Renal cortical epithelial cell (primary cell): ENCODE measurements around the gene RAET1E. TPM values are rescaled to one million over a fixed set of nuclear protein-coding genes. Genes with fewer than 3 reads are reported as not detected.
"Not testable (repeated sequence)": the region's sequence is repeated elsewhere in the genome, so short reads cannot be mapped to it uniquely, and the experiment has no call there.

Source experiments
- DNase-seq: peaks from one replicate; pipeline ENCODE4 v3.0.0-alpha.2; 2011; ENCODE audit warnings: low read depth
- total RNA-seq: library from RNA; depleted of rRNA; stranded (reverse); fragments of >200 nt; gene quantifications from 2 replicates; pipeline ENCODE4 v1.2.3, GENCODE V29; 2014

The RAET1E gene
- total RNA-seq, 1 donor from 2014 or later = not detected

DNA sequence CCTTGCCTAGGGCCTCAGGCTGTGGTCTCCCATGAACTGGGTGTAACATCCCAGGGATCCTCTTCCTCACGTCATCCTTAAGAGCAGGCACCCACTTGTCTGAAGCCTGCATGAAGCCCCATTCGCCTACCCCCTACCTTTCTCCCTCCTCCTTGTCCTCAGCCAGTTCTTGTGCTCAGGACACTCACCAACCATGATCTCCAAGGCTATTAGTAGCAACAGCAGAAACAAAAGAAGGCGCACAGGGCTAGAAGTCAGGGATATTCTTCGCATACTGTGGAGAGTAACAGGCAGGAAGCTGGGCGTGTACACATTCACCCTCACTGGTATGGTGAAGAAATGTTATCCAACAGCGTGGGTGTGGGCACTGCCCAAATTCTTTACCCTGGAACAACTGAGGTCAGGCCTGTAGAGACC lies 7.3 kb downstream of the RAET1E start:
- no peak for DNase-seq

DNA sequence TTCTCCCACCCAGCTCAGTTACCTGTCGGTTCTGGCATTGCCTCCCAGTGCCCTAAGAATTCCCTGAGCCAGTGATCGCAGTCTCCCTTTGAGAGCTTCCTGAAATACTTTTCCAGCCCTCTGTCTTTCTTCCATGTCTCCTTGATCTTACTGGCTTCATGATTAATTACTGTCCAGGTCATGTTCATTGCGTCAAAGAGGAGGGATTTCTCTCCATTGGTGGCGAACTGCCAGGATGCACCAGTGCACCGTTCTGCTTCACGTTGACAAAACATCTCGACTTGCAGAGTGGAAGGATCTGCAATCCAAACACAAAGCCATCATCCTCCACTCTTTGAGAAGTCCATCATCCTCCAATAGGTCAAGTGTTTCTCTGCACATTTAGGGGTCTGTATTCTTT lies 8.6 kb downstream of the RAET1E start:
- no peak for DNase-seq

DNA sequence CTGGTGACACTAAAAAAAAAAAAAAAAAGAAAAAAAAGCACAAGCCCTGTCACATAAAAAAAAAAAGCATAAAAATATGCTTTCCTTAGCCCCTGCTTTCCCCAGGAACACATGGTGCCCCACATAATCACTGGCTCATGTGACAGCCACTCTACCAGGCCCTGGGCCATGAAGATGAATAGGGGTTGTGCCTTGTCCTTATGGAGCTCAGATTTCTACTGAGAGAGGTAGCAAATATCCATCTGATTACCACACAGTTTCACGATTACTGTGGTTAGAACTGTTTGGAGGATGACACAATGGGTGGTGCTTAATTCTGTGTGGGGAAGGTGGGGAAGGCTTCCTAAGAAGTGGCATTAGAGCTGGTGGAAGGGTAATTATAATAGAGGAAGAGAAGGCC lies 9.3 kb downstream of the RAET1E start:
- no peak for DNase-seq

DNA sequence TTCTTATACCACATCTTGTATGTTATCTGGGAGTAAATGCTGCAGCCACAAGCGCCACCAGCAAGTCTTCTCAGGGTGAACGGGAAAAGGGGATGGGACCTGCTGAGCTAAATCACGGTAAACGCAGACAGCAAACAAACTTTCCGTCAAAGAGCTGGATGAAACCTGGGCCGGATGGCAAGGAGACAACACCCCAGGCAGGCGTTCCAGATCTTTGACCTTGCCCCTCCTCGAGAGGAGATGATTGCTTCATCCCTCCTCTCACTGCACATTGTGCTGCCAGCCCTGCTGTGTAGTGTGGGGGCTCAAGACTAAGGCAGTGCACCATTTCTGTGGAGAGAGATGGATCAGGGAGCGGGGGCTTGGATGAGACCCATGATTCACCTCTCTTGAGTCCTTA lies 9.8 kb downstream of the RAET1E start:
- DNase-seq = no peak

DNA sequence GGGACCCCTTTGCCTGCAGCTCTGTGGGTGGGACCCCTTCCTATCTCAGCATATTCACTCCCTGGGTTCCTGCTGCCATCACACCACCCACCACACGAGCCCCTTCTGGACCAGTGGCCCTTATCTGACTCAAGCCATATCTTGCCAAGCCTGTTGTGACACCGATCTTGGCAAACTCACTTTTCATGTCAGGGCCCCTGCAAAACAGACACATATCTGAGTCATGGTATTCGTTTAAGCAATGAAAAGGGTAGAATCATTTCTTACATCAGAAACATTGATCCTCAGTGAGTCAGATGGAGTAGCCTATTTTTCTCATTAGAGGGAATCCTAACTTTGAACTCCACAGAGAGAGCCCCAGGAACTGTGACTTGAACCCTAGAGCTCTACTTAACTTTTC lies 10.6 kb downstream of the RAET1E start:
- DNase-seq = no peak

DNA sequence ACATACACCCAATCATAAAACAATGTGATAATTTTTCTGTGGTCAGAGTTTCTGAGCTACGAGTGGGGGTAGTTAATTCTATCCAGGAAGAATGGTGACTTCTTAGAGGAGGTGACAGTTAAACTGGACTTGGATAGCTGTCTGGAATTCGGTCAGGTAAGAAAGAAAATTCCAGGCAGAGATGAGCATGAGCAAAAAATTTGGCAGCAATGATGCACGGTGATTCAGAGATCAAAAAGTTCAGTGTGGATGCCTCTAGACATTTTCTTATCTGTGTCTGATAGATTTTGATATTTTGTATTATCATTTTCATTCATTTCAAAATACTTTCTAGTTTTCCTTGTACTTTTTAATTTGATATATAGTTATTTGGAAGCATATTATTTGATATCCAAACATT lies 12.0 kb downstream of the RAET1E start:
- no peak for DNase-seq

DNA sequence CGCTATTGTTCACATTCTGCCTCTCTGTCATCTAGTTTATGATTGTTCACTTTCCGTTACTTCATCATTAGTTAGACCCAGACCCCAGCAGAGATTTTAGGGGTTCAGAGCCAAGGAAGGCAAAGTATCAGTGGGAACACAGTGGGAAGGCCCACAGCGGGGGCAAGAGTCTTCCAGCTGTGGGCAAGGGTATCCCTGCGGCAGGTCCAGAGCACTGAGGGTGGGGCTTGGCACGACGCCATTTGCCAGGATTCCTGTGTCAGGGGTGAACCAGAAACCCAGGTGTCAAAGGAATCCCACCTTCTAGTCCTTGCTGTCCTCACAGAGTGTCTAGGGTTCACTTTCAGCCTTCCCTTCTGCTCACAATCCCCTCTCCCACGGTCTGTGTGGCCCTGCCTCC lies 13.3 kb downstream of the RAET1E start:
- DNase-seq = no peak

DNA sequence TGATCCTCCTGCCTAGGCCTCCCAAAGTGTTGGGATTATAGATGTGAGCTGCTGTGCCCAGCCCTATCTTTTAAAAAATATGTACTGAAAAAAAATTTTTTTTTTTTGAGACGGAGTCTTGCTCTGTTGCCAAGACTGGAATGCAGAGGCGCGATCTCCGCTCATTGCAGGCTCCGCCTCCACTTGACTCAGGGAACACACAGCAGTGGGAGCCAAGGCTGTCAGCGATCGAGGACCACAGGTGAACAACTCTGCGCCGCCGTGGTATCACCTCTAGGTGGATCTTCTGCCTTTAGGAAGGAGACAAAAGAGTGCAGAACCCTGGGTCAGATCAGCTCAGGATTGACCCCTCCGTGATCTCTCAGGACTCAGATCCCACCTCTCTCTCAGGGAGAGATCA lies 13.7 kb downstream of the RAET1E start:
- DNase-seq = no peak

DNA sequence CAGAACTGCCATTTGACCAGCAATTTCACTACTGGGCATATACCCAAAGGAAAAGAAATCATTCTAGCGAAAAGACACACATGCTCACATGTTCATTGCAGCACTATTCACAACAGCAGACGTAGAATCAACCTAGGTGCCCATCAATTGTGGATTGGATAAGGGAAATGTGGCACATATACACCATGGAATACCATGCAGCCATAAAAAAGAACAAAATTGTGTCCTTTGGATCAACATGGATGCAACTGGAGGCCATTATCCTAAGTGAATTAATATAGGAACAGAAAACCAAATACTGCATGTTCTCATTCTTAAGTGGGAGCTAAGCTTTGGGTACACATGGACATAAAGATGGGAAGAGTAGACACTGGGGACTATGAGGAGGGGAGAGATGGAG lies 16.1 kb downstream of the RAET1E start:
- no peak for DNase-seq

DNA sequence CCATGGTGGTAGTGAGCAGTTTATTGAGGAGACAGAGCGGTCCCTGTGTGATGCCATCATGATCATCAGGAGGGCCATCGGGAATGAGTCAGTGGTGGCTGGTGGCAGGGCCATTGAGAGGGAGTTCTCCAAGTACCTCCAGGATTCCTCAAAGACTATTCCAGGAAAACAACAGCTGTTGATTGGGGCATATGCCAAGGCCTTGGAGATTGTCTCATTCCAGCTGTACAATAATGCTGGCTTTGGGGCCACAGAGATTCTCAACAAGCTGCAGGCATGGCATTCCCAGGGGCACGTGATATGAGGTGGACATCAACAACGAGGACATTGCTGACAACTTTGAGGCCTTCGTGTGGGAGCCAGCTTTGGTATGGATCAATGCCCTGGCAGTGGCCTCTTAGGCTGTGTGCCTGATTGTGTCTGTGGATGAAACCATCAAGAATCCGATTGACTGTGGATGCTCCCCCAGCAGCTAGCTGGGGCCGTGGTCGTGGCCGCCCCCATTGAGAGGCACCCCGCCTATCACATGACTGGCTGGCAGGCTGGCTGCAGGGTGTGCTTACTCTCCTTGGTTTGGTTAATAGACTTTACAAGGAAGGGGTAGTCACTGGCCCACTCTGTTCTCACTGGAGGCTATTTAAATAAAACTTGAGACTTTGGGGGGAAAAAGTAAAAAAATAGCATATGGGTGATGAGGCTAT lies 16.7 kb downstream of the RAET1E start:
- DNase-seq = no peak

DNA sequence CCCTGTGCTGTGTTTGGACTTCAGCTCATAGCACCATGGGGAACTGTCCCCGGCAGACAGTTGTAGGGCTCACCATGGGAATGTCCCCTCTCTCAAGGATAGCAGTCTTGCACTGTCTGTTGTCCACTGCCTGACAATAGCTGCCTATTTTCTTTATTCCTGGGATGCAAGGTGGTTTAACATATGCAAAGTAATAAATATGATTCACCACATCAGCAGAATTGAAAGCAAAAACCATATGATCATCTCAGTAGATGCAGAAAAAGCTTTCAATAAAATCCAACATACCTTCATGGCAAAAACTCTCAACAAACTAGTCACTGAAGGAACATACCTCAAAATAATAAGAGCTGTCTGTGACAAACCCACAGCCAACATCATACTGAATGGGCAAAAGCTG lies 20.3 kb downstream of the RAET1E start:
- DNase-seq = no peak

DNA sequence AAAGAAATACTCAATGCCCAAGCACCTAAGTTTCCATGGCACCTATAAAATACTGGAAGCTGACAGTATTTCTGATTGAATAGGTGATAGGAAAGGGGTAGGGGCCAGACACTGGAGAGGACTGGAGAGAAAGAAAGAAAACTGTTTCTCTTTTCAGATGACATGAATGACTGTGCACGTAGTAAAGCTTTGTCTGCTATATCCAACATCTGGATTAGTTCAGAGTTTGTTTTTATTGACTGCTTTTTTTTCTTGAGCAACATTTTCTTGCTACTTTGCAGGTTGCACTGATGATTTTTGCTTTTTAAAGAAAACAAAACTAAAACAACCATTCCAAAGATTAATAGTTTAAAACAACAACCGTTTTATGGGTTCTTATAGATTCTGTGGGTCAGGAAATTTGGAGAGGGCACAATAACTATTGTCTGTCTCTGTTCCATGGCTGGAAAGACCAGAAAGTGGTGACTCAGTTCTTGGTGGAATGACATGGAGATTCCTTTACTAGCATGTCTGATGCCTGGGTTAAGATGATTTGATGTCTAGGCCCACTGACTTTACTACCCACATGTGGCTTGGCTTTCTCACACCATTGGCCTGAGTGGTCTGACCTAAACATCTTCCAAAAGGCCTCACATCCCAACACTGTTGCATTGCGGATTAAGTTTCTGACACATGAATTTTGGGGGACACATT lies 21.5 kb downstream of the RAET1E start:
- DNase-seq = no peak

DNA sequence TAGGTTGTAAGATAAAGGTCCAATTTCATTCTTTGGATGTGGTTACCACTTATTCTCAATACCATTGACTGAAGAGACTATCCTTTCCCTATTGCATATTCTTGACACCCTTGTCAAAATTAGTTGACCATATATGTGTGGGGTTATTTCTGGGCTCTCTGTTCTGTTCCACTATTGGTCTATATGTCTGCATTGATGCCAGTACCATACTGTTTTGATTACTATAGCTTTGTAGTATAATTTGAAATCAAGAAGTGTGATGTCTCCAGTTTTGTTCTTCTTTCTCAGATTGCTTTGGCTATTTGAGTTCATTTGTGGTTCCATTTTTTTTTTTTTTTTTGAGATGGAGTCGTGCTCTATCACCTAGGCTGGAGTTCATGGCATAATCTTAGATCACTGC lies 25.7 kb downstream of the RAET1E start:
- DNase-seq = no peak

DNA sequence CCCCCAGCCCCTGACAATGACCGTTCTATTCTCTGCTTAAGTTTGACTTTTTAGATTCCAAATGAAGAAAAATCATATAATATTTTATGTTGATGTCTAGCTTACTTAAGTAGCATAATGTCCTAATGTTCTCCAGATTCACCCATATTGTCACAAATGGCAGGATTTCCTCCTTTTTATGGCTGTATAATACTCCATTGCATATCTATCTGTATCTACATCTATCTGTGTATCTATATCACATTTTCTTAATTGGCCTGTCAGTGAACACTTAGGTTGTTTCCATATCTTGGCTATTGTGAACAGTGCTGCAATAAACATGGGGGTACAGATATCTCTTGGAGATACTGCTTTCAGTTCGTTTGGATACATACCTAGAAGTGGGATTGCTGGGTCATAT lies 26.7 kb downstream of the RAET1E start:
- no peak for DNase-seq

DNA sequence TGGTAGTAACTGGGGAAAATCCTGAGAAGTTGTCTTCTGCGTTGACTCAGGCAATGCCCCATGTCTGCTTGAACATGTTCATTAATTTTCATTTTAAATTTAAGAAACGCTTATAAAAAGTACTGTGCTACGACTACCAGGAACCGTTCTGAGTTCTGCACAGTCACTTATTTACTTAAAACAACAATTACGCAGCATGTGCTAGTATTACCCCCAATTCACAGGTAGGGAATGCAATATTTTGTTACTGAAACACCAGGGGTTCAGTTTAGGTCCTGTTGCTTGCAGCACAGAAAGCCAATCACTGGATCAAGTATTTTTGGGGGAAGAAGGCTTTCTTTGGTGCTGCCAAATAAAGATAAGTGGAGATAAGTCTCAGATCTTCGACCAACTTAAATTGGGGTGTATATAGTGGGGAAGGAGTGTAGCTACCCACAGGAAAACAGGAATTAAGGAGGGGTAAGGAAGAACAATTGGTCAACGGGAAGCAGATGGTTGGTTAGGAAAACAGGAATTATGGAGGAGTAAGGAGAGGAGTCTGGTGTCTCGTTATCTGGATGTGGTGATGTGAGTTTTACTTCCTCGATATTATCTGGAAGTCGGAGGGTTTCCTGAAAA lies 28.5 kb downstream of the RAET1E start:
- no peak for DNase-seq

DNA sequence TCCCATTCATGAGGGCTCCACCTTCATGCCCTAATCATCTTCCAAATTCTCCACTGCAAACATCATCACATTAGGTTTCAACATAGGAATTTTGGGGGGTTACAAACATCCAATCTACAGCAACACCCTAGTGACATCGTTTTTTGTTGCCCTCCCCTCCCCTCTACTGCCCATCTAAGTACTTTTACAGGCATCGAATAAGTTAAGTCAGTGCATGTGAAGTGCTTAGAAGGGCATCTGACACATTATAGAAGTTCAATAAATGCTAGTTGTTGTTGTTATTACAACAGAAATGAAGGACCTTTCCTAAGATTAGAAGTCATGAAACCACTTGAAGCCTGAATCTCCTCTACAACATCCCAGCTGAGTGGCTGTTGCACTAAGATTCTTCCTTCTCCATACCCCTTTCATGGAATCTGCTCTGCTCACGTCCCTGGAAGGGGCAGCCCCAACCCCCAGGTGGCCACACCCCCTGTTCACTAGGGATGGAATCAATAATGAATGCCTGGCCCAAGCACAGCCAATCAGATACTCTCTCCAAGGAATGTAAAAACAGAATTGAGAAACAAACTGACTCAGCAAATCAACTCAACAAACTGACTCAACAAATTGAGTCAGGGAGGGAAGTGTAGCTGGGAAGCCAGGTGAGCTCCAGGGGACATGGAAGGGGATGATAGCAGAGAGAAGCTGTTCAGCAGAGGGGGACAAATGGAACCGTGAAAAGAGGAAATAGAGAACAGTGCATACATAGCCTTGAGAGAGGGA lies 29.9 kb downstream of the RAET1E start:
- DNase-seq = peak; percentile 75

DNA sequence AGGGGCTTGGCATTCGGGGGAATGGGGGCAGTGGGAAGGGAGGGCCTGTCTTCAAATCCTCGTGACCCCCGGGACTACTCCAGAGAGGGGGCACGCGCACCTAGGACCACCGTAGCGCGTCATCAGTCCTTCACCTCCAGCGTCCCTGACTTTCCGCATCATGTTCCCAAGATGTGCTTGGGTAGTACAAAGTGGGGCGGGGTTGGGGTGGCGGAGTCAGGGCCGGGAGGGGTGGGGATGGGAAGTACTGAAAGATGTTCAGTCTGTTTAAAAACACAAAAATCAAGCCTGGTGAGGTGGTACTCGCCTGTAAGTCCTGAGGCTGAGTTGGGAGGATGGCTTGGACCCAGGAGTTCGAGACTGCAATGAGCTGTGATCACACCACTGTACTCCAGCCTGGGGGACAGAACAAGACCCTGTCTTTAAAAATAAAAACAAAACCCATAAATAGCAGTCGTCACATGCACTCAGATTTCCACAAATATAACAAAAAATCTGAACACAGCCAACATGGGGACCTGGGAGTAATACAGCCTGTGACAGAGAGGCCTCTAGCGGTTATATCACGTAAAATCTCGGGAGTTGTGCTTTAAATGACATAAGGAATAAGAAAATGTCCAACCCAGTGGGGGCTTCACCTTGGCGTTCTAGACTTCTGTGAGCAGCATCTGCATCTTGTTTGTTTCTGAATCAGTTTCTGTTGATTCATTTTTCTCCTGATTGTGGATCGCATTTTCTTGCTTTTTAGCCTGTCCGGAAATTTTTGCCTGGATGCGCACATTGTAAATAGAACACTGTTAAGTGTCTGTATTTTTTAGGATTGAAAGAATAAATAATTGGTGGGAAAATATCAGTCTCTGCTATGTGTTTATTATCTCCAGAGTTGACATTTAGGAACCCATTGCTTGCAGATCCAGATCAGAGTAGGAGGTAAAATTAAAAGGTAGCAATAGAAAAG lies 33.1 kb downstream of the RAET1E start:
- DNase-seq = peak; percentile 71

DNA sequence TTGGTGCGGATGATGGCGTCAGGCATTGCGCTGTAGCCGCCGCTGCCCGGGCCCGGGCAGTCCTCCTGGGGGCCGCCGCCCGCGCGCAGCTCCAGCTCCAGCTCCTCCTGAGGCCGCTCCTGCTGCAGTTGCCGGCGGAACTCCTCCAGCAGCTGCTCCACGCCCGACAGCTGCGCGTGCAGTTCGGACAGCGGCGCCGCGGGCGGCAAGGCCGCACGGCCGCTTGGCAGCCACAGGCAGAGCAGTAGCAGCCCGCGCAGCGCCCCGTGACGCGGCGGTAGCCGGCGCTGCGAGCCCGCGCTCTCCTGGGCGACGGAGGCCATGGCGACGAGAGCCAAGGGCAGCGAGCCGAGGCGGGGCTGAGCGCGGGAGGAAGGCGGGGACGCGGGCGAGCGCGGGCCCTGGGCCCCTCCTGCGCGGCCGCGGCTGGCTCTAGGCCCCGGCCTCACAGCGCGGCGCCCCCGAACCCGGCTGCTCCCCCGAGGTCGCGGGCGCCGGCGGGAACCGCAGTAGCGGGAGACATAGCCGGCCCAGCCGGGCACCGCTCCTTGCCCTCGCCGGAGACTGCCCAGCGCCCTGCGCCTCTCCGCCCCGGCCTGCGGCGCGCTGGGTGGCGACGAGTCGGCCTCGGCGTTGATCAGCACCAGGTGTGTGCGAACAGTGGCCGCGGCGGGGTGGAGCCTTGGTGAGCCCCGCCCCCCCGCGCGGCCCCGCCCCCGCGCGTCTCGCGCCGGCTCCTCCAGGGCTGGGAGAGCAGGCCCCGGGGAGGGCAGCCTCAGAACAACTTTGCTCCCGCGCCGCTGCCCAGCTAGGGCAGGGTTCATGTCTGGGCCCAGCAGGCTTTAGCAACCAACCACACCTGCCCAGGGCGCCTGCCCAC lies 34.0 kb downstream of the RAET1E start, which contains the start of gene LRP11:
Gene LRP11 (minus strand): TSS at position 662 of the 880 bp plus-strand sequence. CDS start 339 bp downstream, at position 323.
- DNase-seq = peak; percentile 58

DNA sequence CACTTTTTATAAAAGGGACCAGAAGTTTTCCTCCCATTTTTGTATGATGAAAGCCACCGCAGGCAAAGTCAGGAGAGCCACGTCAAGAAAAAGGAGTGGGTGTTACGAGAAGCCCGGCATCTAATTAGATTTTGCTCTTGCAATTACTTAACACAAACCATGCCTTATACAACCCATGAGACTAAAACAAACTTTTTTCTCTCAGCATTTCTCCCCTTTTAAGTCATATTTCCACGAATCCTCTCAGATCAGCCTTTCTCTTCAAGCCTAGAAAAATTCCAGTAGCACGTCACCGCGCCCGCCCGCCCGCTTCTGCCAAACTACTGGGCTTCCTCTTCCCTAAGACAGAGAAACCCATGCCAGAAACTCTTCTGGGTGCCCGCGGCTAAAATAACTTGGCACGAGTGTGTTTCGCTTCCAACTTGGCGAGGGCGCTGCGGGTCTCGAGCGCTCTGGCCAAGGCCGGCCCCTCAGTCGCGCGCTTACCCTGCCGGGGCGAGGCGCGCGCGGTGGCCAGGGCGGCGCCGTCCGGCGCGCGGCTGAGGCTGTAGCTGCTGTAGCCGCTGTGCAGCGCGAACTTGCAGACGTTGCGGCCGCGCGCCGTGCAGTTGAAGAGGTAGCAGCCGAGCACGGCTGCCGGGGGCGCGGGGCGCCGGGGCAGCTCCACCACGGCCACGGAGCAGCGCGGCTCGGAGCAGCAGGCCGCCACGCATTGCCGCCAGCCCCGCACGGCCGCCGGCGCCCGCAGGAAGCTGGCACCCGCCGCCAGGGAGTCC lies 34.8 kb downstream of the RAET1E start:
- peak; percentile 65 for DNase-seq

DNA sequence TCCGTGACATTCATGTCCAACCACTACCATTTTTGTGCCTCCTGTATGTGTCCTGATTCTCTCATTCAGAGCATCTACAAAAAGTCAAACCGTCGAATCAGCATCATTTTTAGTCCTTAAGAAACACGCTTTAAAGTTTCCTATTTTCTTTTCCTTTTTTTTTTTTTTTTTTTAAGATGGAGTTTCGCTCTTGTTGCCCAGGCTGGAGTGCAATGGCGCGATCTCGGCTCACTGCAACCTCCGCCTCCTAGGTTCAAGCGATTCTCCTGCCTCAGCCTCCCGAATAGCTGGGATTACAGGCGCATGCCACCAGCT lies 35.5 kb downstream of the RAET1E start:
- DNase-seq = not testable (repeated sequence)
